Stomach (tissue), 9 donors: ENCODE measurements around the gene ATP6V0D1. TPM values are rescaled to one million over a fixed set of nuclear protein-coding genes. Genes with fewer than 3 reads are reported as not detected.

Experiments used
- DNase-seq, 2 donors: peaks; one replicate each; pipeline versions ENCODE4 v3.0.0 to v3.0.0-alpha.2; 2013 to 2019
- H3K27ac ChIP-seq, 5 donors: fragments of 200-600 bp in 4 of 5; sonication (generic) in 4 of 5; one replicate each; pipeline ENCODE4 v1.5.1; 2013 to 2019; ENCODE audit warnings: mild to moderate bottlenecking in 1 of 5, moderate library complexity in 1 of 5
- H3K27me3 ChIP-seq, 3 donors: fragments of 200-600 bp; sonication (generic); one replicate each; pipeline ENCODE4 v1.5.1; 2017 to 2019; ENCODE audit warnings: mixed run types in 1 of 3
- H3K36me3 ChIP-seq, 4 donors: fragments of 200-600 bp; sonication (generic); 1 replicate in 3 of 4; 2 replicates in 1 of 4; pipeline ENCODE4 v1.5.1; 2016 to 2019
- H3K4me1 ChIP-seq, 4 donors: fragments of 200-600 bp; sonication (generic); one replicate each; pipeline ENCODE4 v1.5.1; 2016 to 2019
- H3K4me3 ChIP-seq, 4 donors: fragments of 200-600 bp; sonication (generic) in 3 of 4; one replicate each; pipeline ENCODE4 v1.5.1; 2016 to 2019; ENCODE audit warnings: mild to moderate bottlenecking in 1 of 4
- H3K9me3 ChIP-seq, 4 donors: fragments of 200-600 bp; sonication (generic); one replicate each; pipeline ENCODE4 v1.5.1; 2016 to 2019
- CTCF ChIP-seq, 7 experiments: fragments of 450-650 bp in 4 of 7; fragments of 200-600 bp in 3 of 7; sonication (generic) in 3 of 7; IDR thresholded peaks; one replicate each; pipeline ENCODE4 v1.5.1; 2016 to 2019; ENCODE audit warnings: antibody characterized with exemption in 7 of 7, control low read depth in 2 of 7, mild to moderate bottlenecking in 1 of 7
- EP300 ChIP-seq: sonication (generic); formaldehyde crosslinking; IDR thresholded peaks from one replicate; pipeline ENCODE4 v1.6.1; 2017; ENCODE audit warnings: antibody characterized with exemption
- POLR2A ChIP-seq, 4 donors: fragments of 450-650 bp; IDR thresholded peaks; one replicate each; pipeline ENCODE4 v1.6.1; 2016; ENCODE audit warnings: antibody characterized with exemption in 4 of 4, control low read depth in 2 of 4, mild to moderate bottlenecking in 1 of 4, moderate library complexity in 1 of 4
- POLR2AphosphoS5 ChIP-seq, 3 donors: sonication (generic); formaldehyde crosslinking; IDR thresholded peaks; one replicate each; pipeline ENCODE4 v1.6.1; 2016; ENCODE audit warnings: antibody characterized with exemption in 3 of 3
- WGBS, 5 donors: extraction: QIAGEN DNeasy Blood & Tissue Kit in 3 of 5; methylation state at CpG; one replicate each; pipeline versions ENCODE4 v1.1.5 to v1.1.7; 2013 to 2018; 5-methylcytosine and 5-hydroxymethylcytosine counted together
- intact Hi-C: fragments of 100-400 bp; cut with DNase I; formaldehyde crosslinking; loops from one replicate; pipeline ENCODE4 v1.15.1; 2023; ENCODE audit warnings: low total_unique reads
- polyA plus RNA-seq, 3 donors: library from polyadenylated mRNA; stranded (reverse); fragments of 200-250 nt; gene quantifications; one replicate each; pipeline ENCODE4 v1.2.3, GENCODE V29; 2013
- total RNA-seq, 5 donors: library from RNA; depleted of rRNA; stranded (reverse); fragments of >200 nt; gene quantifications; one replicate each; pipeline versions ENCODE4 v1.1.0 to v1.2.3, GENCODE V29; 2014 to 2016
- donor health status: healthy with polysubstance abuse.
- donor health status: Bipolar disorder and iron deficiency.
- donor health status: healthy.

ATP6V0D1 gene
- total and polyA plus RNA-seq, 8 donors: 23.5 to 102 (median 64.9) TPM

- no peaks in the 10 kb centered on the region for H3K9me3 ChIP-seq
- H3K27ac ChIP-seq: peak overlapping the region; percentile 59 to 86 (median 75)
- no peaks in the 10 kb centered on the region for H3K36me3 ChIP-seq
- TF ChIP-seq POLR2A (IDR thresholded peaks at IDR 0.05) (no peak), EP300 (no peak), POLR2AphosphoS5 (IDR thresholded peaks at IDR 0.05) (no peak), CTCF (IDR thresholded peaks at IDR 0.05) (no peak)
- intact Hi-C loops: loop anchor here (10.0 kb wide), 1 partner anchor 139 kb away; no protein-coding TSS in a partner anchor
- H3K4me1 ChIP-seq: peaks cover 14 to 47% (median 37%) of the 10 kb centered on the region in 4 donors
- H3K4me3 ChIP-seq: no peak overlapping the region
- peak in 1 of 2 donors; percentile 38 for DNase-seq
- H3K27me3 ChIP-seq: no peaks in the 10 kb centered on the region
- WGBS, 5 donors: 69 to 81% (median 72%) methylated on average over 12 of the region's 12 CpGs
These were observed 76.9 kb downstream of the ATP6V0D1 start for GRCh38 chr16:67403976-67404555.

- Histone ChIP-seq H3K9me3 (no peaks in the 10 kb centered on the region), H3K27ac (no peak overlapping the region), H3K4me1 (peaks cover 24 to 59% (median 52%) of the 10 kb centered on the region in 4 donors), H3K27me3 (peaks cover 0 to 5% (median 0%) of the 10 kb centered on the region in 3 donors), H3K4me3 (no peak overlapping the region), H3K36me3 (no peaks in the 10 kb centered on the region)
- no peak for DNase-seq
- no peak for TF ChIP-seq EP300
- no peak for TF ChIP-seq POLR2A (IDR thresholded peaks at IDR 0.05)
- no peak for TF ChIP-seq POLR2AphosphoS5 (IDR thresholded peaks at IDR 0.05)
- TF ChIP-seq CTCF (IDR thresholded peaks at IDR 0.05): no peak
- 93 to 99% (median 97%) methylated on average over 12 to 14 of the region's 14 CpGs for WGBS, 5 donors
- intact Hi-C loops: loop anchor here (10.0 kb wide), 1 partner anchor 136 kb away; no protein-coding TSS in a partner anchor
These were observed 80.1 kb downstream of the ATP6V0D1 start for GRCh38 chr16:67400901-67401300.

GRCh38 chr16:67399749-67400704 is 80.9 kb downstream of the ATP6V0D1 start:
- Histone ChIP-seq H3K4me3 (no peak overlapping the region), H3K27ac (no peak overlapping the region), H3K9me3 (no peaks in the 10 kb centered on the region), H3K27me3 (peaks cover 0 to 12% (median 0%) of the 10 kb centered on the region in 3 donors), H3K4me1 (peaks cover 31 to 63% (median 55%) of the 10 kb centered on the region in 4 donors), H3K36me3 (no peaks in the 10 kb centered on the region)
- TF ChIP-seq POLR2AphosphoS5 (IDR thresholded peaks at IDR 0.05) (no peak), EP300 (no peak), CTCF (IDR thresholded peaks at IDR 0.05) (peak in 1 of 7 experiments; percentile 22)
- 69 to 76% (median 72%) methylated on average over 17 to 19 of the region's 19 CpGs for WGBS, 5 donors
- peak in 1 of 2 donors; percentile 55 for DNase-seq
- intact Hi-C loops: loop anchor here (10.0 kb wide), 1 partner anchor 135 kb away; no protein-coding TSS in a partner anchor

- 5 to 34% (median 30%) methylated on average over 14 to 42 of the region's 42 CpGs for WGBS, 5 donors
- no peak for TF ChIP-seq POLR2A (IDR thresholded peaks at IDR 0.05)
- TF ChIP-seq POLR2AphosphoS5 (IDR thresholded peaks at IDR 0.05): no peak
- TF ChIP-seq CTCF (IDR thresholded peaks at IDR 0.05): peak in 5 of 7 experiments; percentile 66 to 73 (median 72)
- TF ChIP-seq EP300: no peak
- Histone ChIP-seq H3K36me3 (no peaks in the 10 kb centered on the region), H3K4me1 (peaks cover 29 to 63% (median 54%) of the 10 kb centered on the region in 4 donors), H3K9me3 (no peaks in the 10 kb centered on the region), H3K27me3 (peaks cover 0 to 19% (median 0%) of the 10 kb centered on the region in 3 donors), H3K27ac (no peak overlapping the region), H3K4me3 (peak overlapping the region in 1 of 4 donors; percentile 11)
- intact Hi-C loops: no loop called here
- DNase-seq: peak; percentile 57 to 88
These were observed 81.7 kb downstream of the ATP6V0D1 start for GRCh38 chr16:67399218-67399733.
